Mucosa of descending colon (tissue), 3 donors: ENCODE measurements around the gene LMO7. TPM values are rescaled to one million over a fixed set of nuclear protein-coding genes. Genes with fewer than 3 reads are reported as not detected.
"Not testable (repeated sequence)": the region's sequence is repeated elsewhere in the genome, so short reads cannot be mapped to it uniquely, and the experiment has no call there.

Experiments used
- ATAC-seq: fragments of 200-7000 bp; cut with Tn5 transposase; one replicate; pipeline ENCODE4 v1.9.1; 2020; ENCODE audit warnings: mild to moderate bottlenecking, moderate library complexity
- DNase-seq, 3 donors: peaks; one replicate each; pipeline ENCODE4 v3.0.0-alpha.2; 2020
- H3K36me3 ChIP-seq: fragments of 200-600 bp; one replicate; pipeline ENCODE4 v1.8.0; 2021; ENCODE audit warnings: low read depth, mild to moderate bottlenecking
- H3K4me1 ChIP-seq: fragments of 200-600 bp; one replicate; pipeline ENCODE4 v1.8.0; 2021; ENCODE audit warnings: low read depth, mild to moderate bottlenecking
- H3K4me3 ChIP-seq: fragments of 200-600 bp; one replicate; pipeline ENCODE4 v1.8.0; 2021; ENCODE audit warnings: mild to moderate bottlenecking
- H3K9me3 ChIP-seq: fragments of 200-600 bp; one replicate; pipeline ENCODE4 v1.8.0; 2021; ENCODE audit warnings: mild to moderate bottlenecking
- CTCF ChIP-seq: fragments of 200-600 bp; IDR thresholded peaks from one replicate; pipeline ENCODE4 v1.8.0; 2022; ENCODE audit warnings: antibody characterized with exemption, mild to moderate bottlenecking
- intact Hi-C, 2 donors: fragments of 100-400 bp; cut with DNase I in 1 of 2; cut with micrococcal nuclease in 1 of 2; formaldehyde crosslinking; loops; one replicate each; pipeline versions ENCODE4 v1.11.0 to v1.11.1; 2022; cut with DNase I, micrococcal nuclease
- total RNA-seq, 3 donors: library from RNA; stranded (reverse); fragmentation: NEBNext Ultra II Directional in 2 of 3; extraction: Animal tissue kit (Norgen Biotek cat#: 25700) in 2 of 3; gene quantifications; one replicate each; pipeline versions ENCODE4 v1.2.1 to v1.2.4, GENCODE V29; 2021 to 2023
- donor health status: DM: no; HTN: no; CAD: no; lungs with moderate emphysema.
- donor health status: DM: no; HTN: no; CAD: no.
- donor health status: DM: no; HTN: yes; CAD: no.

The LMO7 gene
- total RNA-seq, 3 donors from 2014 or later = 127 to 243 (median 212) TPM

GRCh38 chr13:75669706-75670105 lies 33.6 kb downstream of the LMO7 start:
- TF ChIP-seq CTCF = no peak
- no peaks in the 10 kb centered on the region for H3K9me3 ChIP-seq
- ATAC-seq (no peak), DNase-seq (no peak)
- no peaks in the 10 kb centered on the region for H3K4me1 ChIP-seq
- H3K4me3 ChIP-seq = no peak overlapping the region
- H3K36me3 ChIP-seq = no peaks in the 10 kb centered on the region
- intact Hi-C loops = no loop called here

GRCh38 chr13:75670496-75670895 lies 34.4 kb downstream of the LMO7 start:
- DNase-seq = no peak

GRCh38 chr13:75675421-75675820 lies 39.3 kb downstream of the LMO7 start:
- intact Hi-C loops = no loop called here
- DNase-seq = no peak
- H3K4me3 ChIP-seq = no peak overlapping the region
- H3K9me3 ChIP-seq = no peaks in the 10 kb centered on the region
- no peak for ATAC-seq
- no peaks in the 10 kb centered on the region for H3K36me3 ChIP-seq
- H3K4me1 ChIP-seq = no peaks in the 10 kb centered on the region
- no peak for TF ChIP-seq CTCF

More at GRCh38 chr13:75670496-75670895, 34.4 kb downstream of the LMO7 start:
- H3K9me3 ChIP-seq = no peaks in the 10 kb centered on the region
- no peaks in the 10 kb centered on the region for H3K4me1 ChIP-seq
- no peak for TF ChIP-seq CTCF
- H3K36me3 ChIP-seq = no peaks in the 10 kb centered on the region
- no peak overlapping the region for H3K4me3 ChIP-seq
- intact Hi-C loops = no loop called here
- ATAC-seq = no peak

- no peak for TF ChIP-seq CTCF
- intact Hi-C loops = no loop called here
- H3K4me3 ChIP-seq = no peak overlapping the region
- no peaks in the 10 kb centered on the region for H3K4me1 ChIP-seq
- H3K9me3 ChIP-seq = no peaks in the 10 kb centered on the region
- ATAC-seq (no peak), DNase-seq (no peak)
- H3K36me3 ChIP-seq = no peaks in the 10 kb centered on the region
These were observed 43.3 kb downstream of the LMO7 start for GRCh38 chr13:75679459-75679858.

GRCh38 chr13:75680251-75680650 lies 44.1 kb downstream of the LMO7 start:
- DNase-seq, H3K4me1 ChIP-seq, H3K36me3 ChIP-seq, H3K4me3 ChIP-seq, intact Hi-C loops, H3K9me3 ChIP-seq, ATAC-seq: not testable (repeated sequence)

- H3K9me3 ChIP-seq = no peaks in the 10 kb centered on the region
- no peak for TF ChIP-seq CTCF
- no peaks in the 10 kb centered on the region for H3K4me1 ChIP-seq
- no peaks in the 10 kb centered on the region for H3K36me3 ChIP-seq
- ATAC-seq = no peak
- H3K4me3 ChIP-seq = no peak overlapping the region
- DNase-seq = no peak
- intact Hi-C loops = no loop called here
These were observed 46.2 kb downstream of the LMO7 start for GRCh38 chr13:75682326-75682725.
